Lower leg skin (tissue), 3 donors: ENCODE measurements around the gene YTHDC1.

Experiments used
- CTCF ChIP-seq, 3 donors: fragments of 450-650 bp; IDR thresholded peaks; one replicate each; pipeline ENCODE4 v1.5.1; 2016; ENCODE audit warnings: antibody characterized with exemption in 3 of 3, mild to moderate bottlenecking in 3 of 3, moderate library complexity in 2 of 3
- POLR2A ChIP-seq, 2 donors: fragments of 450-650 bp; IDR thresholded peaks; one replicate each; pipeline ENCODE4 v1.6.1; 2016 to 2017; ENCODE audit warnings: antibody characterized with exemption in 2 of 2, mild to moderate bottlenecking in 1 of 2, moderate library complexity in 1 of 2

GRCh38 chr4:68319040-68319439, 30.9 kb downstream of the YTHDC1 start:
- TF ChIP-seq POLR2A (IDR thresholded peaks at IDR 0.05) = no peak
- TF ChIP-seq CTCF (IDR thresholded peaks at IDR 0.05) = no peak
